Lower leg skin (tissue), 3 donors: Measurements from ENCODE around the gene PCK1.

Source experiments
- POLR2A ChIP-seq, 2 donors: fragments of 450-650 bp; IDR thresholded peaks; one replicate each; pipeline ENCODE4 v1.6.1; 2016 to 2017; ENCODE audit warnings: antibody characterized with exemption in 2 of 2, mild to moderate bottlenecking in 1 of 2, moderate library complexity in 1 of 2
- TF ChIP-seq, protein P1 (sequence below), 3 donors: fragments of 450-650 bp; IDR thresholded peaks; one replicate each; pipeline ENCODE4 v1.5.1; 2016; ENCODE audit warnings: antibody characterized with exemption in 3 of 3, mild to moderate bottlenecking in 3 of 3, moderate library complexity in 2 of 3

- TF ChIP-seq, protein P1, sequence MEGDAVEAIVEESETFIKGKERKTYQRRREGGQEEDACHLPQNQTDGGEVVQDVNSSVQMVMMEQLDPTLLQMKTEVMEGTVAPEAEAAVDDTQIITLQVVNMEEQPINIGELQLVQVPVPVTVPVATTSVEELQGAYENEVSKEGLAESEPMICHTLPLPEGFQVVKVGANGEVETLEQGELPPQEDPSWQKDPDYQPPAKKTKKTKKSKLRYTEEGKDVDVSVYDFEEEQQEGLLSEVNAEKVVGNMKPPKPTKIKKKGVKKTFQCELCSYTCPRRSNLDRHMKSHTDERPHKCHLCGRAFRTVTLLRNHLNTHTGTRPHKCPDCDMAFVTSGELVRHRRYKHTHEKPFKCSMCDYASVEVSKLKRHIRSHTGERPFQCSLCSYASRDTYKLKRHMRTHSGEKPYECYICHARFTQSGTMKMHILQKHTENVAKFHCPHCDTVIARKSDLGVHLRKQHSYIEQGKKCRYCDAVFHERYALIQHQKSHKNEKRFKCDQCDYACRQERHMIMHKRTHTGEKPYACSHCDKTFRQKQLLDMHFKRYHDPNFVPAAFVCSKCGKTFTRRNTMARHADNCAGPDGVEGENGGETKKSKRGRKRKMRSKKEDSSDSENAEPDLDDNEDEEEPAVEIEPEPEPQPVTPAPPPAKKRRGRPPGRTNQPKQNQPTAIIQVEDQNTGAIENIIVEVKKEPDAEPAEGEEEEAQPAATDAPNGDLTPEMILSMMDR (IDR thresholded peaks at IDR 0.05), result no peak
- no peak for TF ChIP-seq POLR2A (IDR thresholded peaks at IDR 0.05)
Observed at GRCh38 chr20:57615445-57615811, 54.5 kb downstream of the PCK1 start.
